CD14-positive monocyte (primary cell): Measurements from ENCODE around the gene RBFOX2. TPM values are rescaled to one million over a fixed set of nuclear protein-coding genes. Genes with fewer than 3 reads are reported as not detected.

Experiments
- DNase-seq, 3 donors: peaks; one replicate each; pipeline ENCODE4 v3.0.0-alpha.2; 2011 to 2022
- H2AFZ ChIP-seq: 2 replicates; pipeline ENCODE4 v1.6.0; 2012; ENCODE audit warnings: mild to moderate bottlenecking, low read depth, low read length, inconsistent platforms; ENCODE audit not compliant: insufficient read depth, poor library complexity, severe bottlenecking
- H3K27ac ChIP-seq, 2 donors: 1 replicate in 1 of 2; 2 replicates in 1 of 2; pipeline ENCODE4 v1.5.1; 2012 to 2013; ENCODE audit warnings: low read length in 2 of 2, control low read depth in 1 of 2, inconsistent platforms in 1 of 2, low read depth in 1 of 2, mild to moderate bottlenecking in 1 of 2
- H3K27me3 ChIP-seq, 2 donors: one replicate each; pipeline versions ENCODE4 v1.6.0 to v1.6.1; 2011 to 2013; ENCODE audit warnings: low read length in 2 of 2; ENCODE audit not compliant: control insufficient read depth in 2 of 2, insufficient read depth in 2 of 2
- H3K36me3 ChIP-seq, 2 donors: replicated peaks in 1 of 2; 1 replicate in 1 of 2; 2 replicates in 1 of 2; pipeline versions ENCODE4 v1.5.1 to v1.6.1; 2012 to 2013; ENCODE audit warnings: low read length in 2 of 2, control low read depth in 1 of 2, inconsistent platforms in 1 of 2, mild to moderate bottlenecking in 1 of 2; ENCODE audit not compliant: insufficient read depth in 2 of 2, control insufficient read depth in 1 of 2
- H3K4me1 ChIP-seq, 2 donors: 1 replicate in 1 of 2; 2 replicates in 1 of 2; pipeline versions ENCODE4 v1.5.1 to v1.6.1; 2012 to 2013; ENCODE audit warnings: low read length in 2 of 2, control low read depth in 1 of 2, inconsistent platforms in 1 of 2, mild to moderate bottlenecking in 1 of 2, moderate library complexity in 1 of 2; ENCODE audit not compliant: insufficient read depth in 2 of 2, control insufficient read depth in 1 of 2
- H3K4me2 ChIP-seq: replicated peaks from 2 replicates; pipeline ENCODE3; 2012; ENCODE audit warnings: low read length, moderate library complexity, mild to moderate bottlenecking; ENCODE audit not compliant: poor library complexity, severe bottlenecking; ENCODE audit errors: extremely low read depth
- H3K4me3 ChIP-seq, 3 experiments: fragments of 200-600 bp in 1 of 3; sonication (generic) in 1 of 3; replicated peaks in 1 of 3; 1 replicate in 2 of 3; 2 replicates in 1 of 3; pipeline ENCODE4 v1.5.1; 2011 to 2013; ENCODE audit warnings: low read length in 3 of 3, mild to moderate bottlenecking in 3 of 3, control low read depth in 2 of 3, low read depth in 2 of 3, inconsistent platforms in 1 of 3, moderate library complexity in 1 of 3
- H3K79me2 ChIP-seq: 2 replicates; pipeline ENCODE4 v1.6.0; 2012; ENCODE audit warnings: mild to moderate bottlenecking, control low read depth, inconsistent platforms, low read length, moderate library complexity; ENCODE audit not compliant: insufficient read depth
- H3K9ac ChIP-seq: 2 replicates; pipeline ENCODE4 v1.6.0; 2017; ENCODE audit warnings: low read length, mild to moderate bottlenecking; ENCODE audit not compliant: insufficient read depth, poor library complexity, severe bottlenecking
- H3K9me3 ChIP-seq, 2 donors: replicated peaks in 1 of 2; 1 replicate in 1 of 2; 2 replicates in 1 of 2; pipeline versions ENCODE4 v1.5.1 to v1.6.1; 2012 to 2013; ENCODE audit warnings: low read length in 2 of 2, control low read depth in 1 of 2; ENCODE audit not compliant: control insufficient read depth in 1 of 2, insufficient read depth in 1 of 2
- H4K20me1 ChIP-seq: 2 replicates; pipeline ENCODE4 v1.6.0; 2012; ENCODE audit warnings: mild to moderate bottlenecking, low read length, control low read depth, moderate library complexity; ENCODE audit not compliant: insufficient read depth
- H3K27ac Mint-ChIP-seq, 7 donors: one replicate each; pipeline ENCODE4 v1.8.0; 2020; ENCODE audit warnings: mild to moderate bottlenecking in 7 of 7, mixed read lengths in 7 of 7, moderate library complexity in 6 of 7, inconsistent platforms in 2 of 7
- H3K27me3 Mint-ChIP-seq, 3 donors: one replicate each; pipeline ENCODE4 v1.8.0; 2021 to 2022; ENCODE audit warnings: low read depth in 3 of 3, mild to moderate bottlenecking in 3 of 3, mixed read lengths in 3 of 3, moderate library complexity in 3 of 3, inconsistent platforms in 1 of 3
- H3K36me3 Mint-ChIP-seq, 2 donors: one replicate each; pipeline ENCODE4 v1.8.0; 2020; ENCODE audit warnings: mixed read lengths in 2 of 2, inconsistent platforms in 1 of 2, mild to moderate bottlenecking in 1 of 2
- H3K4me1 Mint-ChIP-seq: one replicate; pipeline ENCODE4 v1.8.0; 2020; ENCODE audit warnings: mild to moderate bottlenecking, mixed read lengths
- H3K4me3 Mint-ChIP-seq, 2 donors: one replicate each; pipeline ENCODE4 v1.8.0; 2020; ENCODE audit warnings: mild to moderate bottlenecking in 2 of 2, mixed read lengths in 2 of 2, moderate library complexity in 1 of 2
- H3K9me3 Mint-ChIP-seq, 7 donors: one replicate each; pipeline ENCODE4 v1.8.0; 2020 to 2022; ENCODE audit warnings: mixed read lengths in 7 of 7, mild to moderate bottlenecking in 6 of 7, moderate library complexity in 6 of 7, inconsistent platforms in 2 of 7
- CTCF ChIP-seq: fragments of 200-600 bp; IDR thresholded peaks from one replicate; pipeline ENCODE4 v1.8.0; 2022; ENCODE audit warnings: antibody characterized with exemption, mild to moderate bottlenecking
- WGBS: methylation state at CpG from one replicate; pipeline ENCODE4 v1.1.5; 2013; ENCODE audit warnings: missing lambda C conversion rate; ENCODE audit not compliant: insufficient coverage; 5-methylcytosine and 5-hydroxymethylcytosine counted together
- intact Hi-C, 2 donors: fragments of 100-400 bp; cut with micrococcal nuclease; formaldehyde crosslinking; loops; one replicate each; pipeline versions ENCODE4 v1.15.0 to v1.15.1; 2023
- polyA plus RNA-seq, 3 donors: library from polyadenylated mRNA; depleted of rRNA in 1 of 3; unstranded in 2 of 3; stranded (reverse) in 1 of 3; fragments of 300-500 nt in 2 of 3; fragments of >200 nt in 1 of 3; fragmentation: Illumina TruSeq in 2 of 3; gene quantifications; 1 replicate in 2 of 3; 2 replicates in 1 of 3; pipeline ENCODE4 v1.2.3, GENCODE V29; 2012 to 2021

Gene RBFOX2
- polyA plus RNA-seq, 3 donors, result not detected

DNA sequence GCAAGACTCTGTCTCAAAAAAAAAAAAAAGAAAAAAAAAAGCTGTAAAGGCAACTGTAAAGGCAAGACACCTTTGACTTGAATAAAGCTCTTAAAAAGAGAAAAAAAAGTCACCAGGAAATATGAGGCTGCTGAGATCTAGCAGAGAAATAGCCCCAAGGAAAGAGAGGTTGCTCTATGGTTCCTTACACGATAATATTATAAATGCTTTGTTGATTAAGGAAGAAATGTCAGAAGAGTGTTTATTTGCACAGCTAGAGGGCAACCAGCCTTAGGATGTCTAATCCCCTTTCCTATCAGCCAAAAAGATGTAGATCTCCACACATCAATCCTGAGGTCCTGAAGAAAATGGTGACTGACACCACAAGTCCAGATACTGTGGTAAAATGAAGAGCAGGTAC, 32.0 kb downstream of the RBFOX2 start:
- Histone ChIP-seq H4K20me1 (no peaks in the 10 kb centered on the region), H3K27ac (no peak overlapping the region), H3K4me2 (no peak overlapping the region), H3K27me3 (no peaks in the 10 kb centered on the region), H3K4me1 (no peaks in the 10 kb centered on the region), H3K4me3 (no peak overlapping the region), H3K36me3 (no peaks in the 10 kb centered on the region), H2AFZ (no peak overlapping the region), H3K79me2 (no peaks in the 10 kb centered on the region), H3K9ac (no peak overlapping the region), H3K9me3 (no peaks in the 10 kb centered on the region)
- H3K36me3 Mint-ChIP-seq, result no peaks in the 10 kb centered on the region
- no peak for TF ChIP-seq CTCF
- WGBS, result no CpG with 5 or more reads among the region's 1 CpG
- no peak overlapping the region for H3K27ac Mint-ChIP-seq
- no peaks in the 10 kb centered on the region for H3K9me3 Mint-ChIP-seq
- peaks cover 4% of the 10 kb centered on the region for H3K4me1 Mint-ChIP-seq
- intact Hi-C loops, result no loop called here
- DNase-seq, result no peak
- no peak overlapping the region for H3K4me3 Mint-ChIP-seq
- peaks cover 0 to 2% (median 0%) of the 10 kb centered on the region in 3 donors for H3K27me3 Mint-ChIP-seq

GRCh38 chr22:35995772-35996171, 32.9 kb downstream of the RBFOX2 start:
- Histone ChIP-seq H4K20me1 (no peaks in the 10 kb centered on the region), H3K9me3 (no peaks in the 10 kb centered on the region), H3K4me2 (no peak overlapping the region), H3K36me3 (no peaks in the 10 kb centered on the region), H2AFZ (no peak overlapping the region), H3K9ac (no peak overlapping the region), H3K27me3 (no peaks in the 10 kb centered on the region), H3K79me2 (no peaks in the 10 kb centered on the region), H3K4me1 (no peaks in the 10 kb centered on the region), H3K27ac (no peak overlapping the region), H3K4me3 (no peak overlapping the region)
- H3K36me3 Mint-ChIP-seq, result no peaks in the 10 kb centered on the region
- peaks cover 4% of the 10 kb centered on the region for H3K4me1 Mint-ChIP-seq
- TF ChIP-seq CTCF, result no peak
- no peak for DNase-seq
- no peak overlapping the region for H3K27ac Mint-ChIP-seq
- no peaks in the 10 kb centered on the region for H3K9me3 Mint-ChIP-seq
- intact Hi-C loops, result no loop called here
- H3K4me3 Mint-ChIP-seq, result no peak overlapping the region
- WGBS, result 100% methylated on average over 1 of the region's 2 CpGs
- H3K27me3 Mint-ChIP-seq, result peaks cover 0 to 2% (median 0%) of the 10 kb centered on the region in 3 donors
